GM12878 (cell line): ENCODE results near the gene SLC19A1. TPM values are rescaled to one million over a fixed set of nuclear protein-coding genes. Genes with fewer than 3 reads are reported as not detected.

Source experiments
- ATAC-seq: fragments of 200-7000 bp; cut with Tn5 transposase; 3 replicates; pipeline ENCODE4 v1.9.1; 2020; ENCODE audit warnings: mild to moderate bottlenecking, moderate library complexity
- BruUV-seq: library from RNA; stranded (reverse); fragments of 400-500 nt; replicated peaks from 2 replicates; lab custom pipeline; 2021; lab: Mats Ljungman, UMichigan
- CTCF ChIA-PET: fragments of 300-600 bp; sonication (Branson Sonifier 250); formaldehyde crosslinking; extraction: SDS; loops from one replicate; lab custom pipeline; 2021; ENCODE audit warnings: inconsistent platforms; lab: Yijun Ruan, JAX
- POLR2A ChIA-PET: fragments of 350-600 bp; formaldehyde crosslinking; extraction: SDS; loops from one replicate; lab custom pipeline; 2021; ENCODE audit warnings: inconsistent platforms; lab: Charles Lee
- RAD21 ChIA-PET: fragments of 300-600 bp; sonication (Branson Sonifier 250); formaldehyde crosslinking; loops from one replicate; lab custom pipeline; 2023; ENCODE audit warnings: antibody characterized with exemption; ENCODE audit not compliant: unreplicated experiment; lab: Charles Lee
- SMC1A ChIA-PET: fragments of 300-600 bp; sonication (Branson Sonifier 250); formaldehyde crosslinking; loops from one replicate; lab custom pipeline; 2023; ENCODE audit not compliant: unreplicated experiment, uncharacterized antibody; lab: Charles Lee
- DNase-seq: peaks from one replicate; pipeline ENCODE4 v3.0.0-alpha.2; 2011; ENCODE audit warnings: low read depth, low spot score
- FAIRE-seq: peaks from 3 replicates; lab custom pipeline; 2011; peaks lifted over from hg19 to GRCh38; lab: Jason Lieb, UNC
- H2AFZ ChIP-seq: 2 replicates; pipeline ENCODE4 v1.6.0; 2011; ENCODE audit warnings: low read depth, low read length, control low read depth; ENCODE audit not compliant: control insufficient read depth
- H3K27ac ChIP-seq: 2 replicates; pipeline ENCODE4 v1.5.1; 2011; ENCODE audit warnings: control low read depth; ENCODE audit not compliant: control insufficient read depth, insufficient read depth
- H3K27me3 ChIP-seq, 2 experiments: replicated peaks in 1 of 2; 2 replicates each; pipeline versions ENCODE4 v1.6.0 to v1.6.1; 2011; ENCODE audit warnings: low read length in 1 of 2; ENCODE audit not compliant: control insufficient read depth in 2 of 2, insufficient read depth in 2 of 2
- H3K36me3 ChIP-seq, 2 experiments: 2 replicates each; pipeline ENCODE4 v1.5.1; 2011; ENCODE audit warnings: low read length in 1 of 2; ENCODE audit not compliant: control insufficient read depth in 2 of 2, insufficient read depth in 2 of 2
- H3K4me1 ChIP-seq: 2 replicates; pipeline ENCODE4 v1.6.1; 2011; ENCODE audit warnings: mild to moderate bottlenecking, low read length, moderate library complexity, mixed read lengths; ENCODE audit not compliant: control insufficient read depth, insufficient read depth
- H3K4me2 ChIP-seq: 2 replicates; pipeline ENCODE4 v1.6.0; 2011; ENCODE audit warnings: control low read depth; ENCODE audit not compliant: control insufficient read depth, insufficient read depth
- H3K4me3 ChIP-seq: fragments of 200-600 bp; sonication (generic); 2 replicates; pipeline ENCODE4 v1.5.1; 2016
- H3K79me2 ChIP-seq: 2 replicates; pipeline ENCODE4 v1.6.0; 2011; ENCODE audit warnings: low read length; ENCODE audit not compliant: control insufficient read depth, insufficient read depth
- H3K9ac ChIP-seq: 2 replicates; pipeline ENCODE4 v1.8.0; 2011; ENCODE audit warnings: low read length, control low read depth, mixed read lengths; ENCODE audit not compliant: control insufficient read depth, insufficient read depth
- H3K9me3 ChIP-seq: replicated peaks from 3 replicates; pipeline ENCODE4 v1.5.1; 2011; ENCODE audit warnings: mild to moderate bottlenecking, low read length; ENCODE audit not compliant: control insufficient read depth, insufficient read depth
- H4K20me1 ChIP-seq: 2 replicates; pipeline ENCODE4 v1.6.0; 2011; ENCODE audit not compliant: control insufficient read depth, insufficient read depth
- ATF2 ChIP-seq: IDR thresholded peaks from 2 replicates; pipeline ENCODE4 v1.6.1; 2012; ENCODE audit warnings: low read length, inconsistent platforms
- CBX3 ChIP-seq: fragments of 200-600 bp; sonication (generic); IDR thresholded peaks from 2 replicates; pipeline ENCODE4 v1.6.1; 2016; ENCODE audit warnings: low read depth, borderline replicate concordance
- CEBPZ ChIP-seq: fragments of 150-350 bp; IDR thresholded peaks from 2 replicates; pipeline ENCODE4 v1.6.1; 2016; ENCODE audit warnings: low read depth, low read length
- CHD1 ChIP-seq: IDR thresholded peaks from 2 replicates; pipeline ENCODE4 v1.6.1; 2012; ENCODE audit warnings: low read depth, low read length, improper control_type of control experiment
- CHD2 ChIP-seq: IDR thresholded peaks from 2 replicates; pipeline ENCODE4 v1.6.1; 2011; ENCODE audit warnings: low read depth, low read length, improper control_type of control experiment, borderline replicate concordance
- HSF1 ChIP-seq: fragments of 150-350 bp; IDR thresholded peaks from 2 replicates; pipeline ENCODE4 v1.6.1; 2014; ENCODE audit warnings: mild to moderate bottlenecking, low read depth, low read length
- JUND ChIP-seq: IDR thresholded peaks from 2 replicates; pipeline ENCODE4 v1.6.1; 2012; ENCODE audit warnings: low read depth, mild to moderate bottlenecking, low read length, improper control_type of control experiment, moderate library complexity
- KLF5 ChIP-seq: fragments of 450-650 bp; IDR thresholded peaks from 2 replicates; pipeline ENCODE4 v1.6.1; 2014; ENCODE audit warnings: mild to moderate bottlenecking; ENCODE audit not compliant: partially characterized antibody
- NBN ChIP-seq: fragments of 450-650 bp; IDR thresholded peaks from 2 replicates; pipeline ENCODE4 v1.6.1; 2016
- PAX8 ChIP-seq: fragments of 450-650 bp; IDR thresholded peaks from 2 replicates; pipeline ENCODE4 v1.6.1; 2017; ENCODE audit warnings: mild to moderate bottlenecking, moderate library complexity
- POU2F2 ChIP-seq: IDR thresholded peaks from 3 replicates; pipeline ENCODE4 v1.6.1; 2011; ENCODE audit warnings: low read depth, mild to moderate bottlenecking, low read length, borderline replicate concordance
- TARDBP ChIP-seq: IDR thresholded peaks from 2 replicates; pipeline ENCODE4 v1.6.1; 2016; ENCODE audit warnings: borderline replicate concordance
- WRNIP1 ChIP-seq: IDR thresholded peaks from 2 replicates; pipeline ENCODE4 v1.6.1; 2011; ENCODE audit warnings: low read depth, low read length, improper control_type of control experiment, borderline replicate concordance
- ZNF384 ChIP-seq: IDR thresholded peaks from 2 replicates; pipeline ENCODE4 v1.6.1; 2012; ENCODE audit warnings: low read depth, mild to moderate bottlenecking, low read length, improper control_type of control experiment, borderline replicate concordance
- WGBS: methylation state at CpG from one replicate; pipeline ENCODE4 v1.1.6; 2016; ENCODE audit warnings: low lambda C conversion rate; ENCODE audit not compliant: insufficient replicate concordance, insufficient coverage; ENCODE audit errors: missing lambda C conversion rate; 5-methylcytosine and 5-hydroxymethylcytosine counted together
- in situ Hi-C: fragments of 300-500 bp; cut with MboI; formaldehyde crosslinking; loops from 9 replicates; pipeline ENCODE4 v1.14.3; 2018; ENCODE audit warnings: mixed read lengths
- intact Hi-C: fragments of 100-400 bp; cut with micrococcal nuclease; formaldehyde crosslinking; loops from one replicate; pipeline ENCODE4 v1.14.2; 2022; ENCODE audit not compliant: unreplicated experiment
- polyA plus RNA-seq, 11 experiments: library from polyadenylated mRNA; depleted of rRNA in 4 of 11; unstranded in 6 of 11; stranded (reverse) in 5 of 11; fragments of >200 nt; fragmentation: Nextera tagmentation in 4 of 11; fragmentation: Illumina TruSeq in 1 of 11; extraction: Ambion mirVana in 4 of 11; extraction: Trizol in 1 of 11; gene quantifications; 1 replicate in 1 of 11; 2 replicates in 10 of 11; pipeline versions ENCODE4 v1.2.1 to v1.2.3, GENCODE V29; 2011 to 2016; ENCODE audit warnings: inconsistent platforms in 2 of 11, missing spikeins in 2 of 11, low read depth in 1 of 11
- total RNA-seq, 4 experiments: library from RNA; depleted of rRNA in 3 of 4; stranded (reverse); fragments of >200 nt in 3 of 4; fragmentation: Illumina TruSeq in 1 of 4; extraction: Trizol in 1 of 4; gene quantifications; 2 replicates each; pipeline versions ENCODE4 v1.2.1 to v1.2.3, GENCODE V29; 2013 to 2021

SLC19A1 gene
- total and polyA plus RNA-seq, 10 of the 15 experiments (the other 5 are each of a cell fraction or from before 2014, with no cell fraction given), result 0.42 to 49.7 (median 12.2) TPM

- H3K79me2 ChIP-seq, result no peaks in the 10 kb centered on the region
- H3K9ac ChIP-seq, result no peak overlapping the region
- no peaks in the 10 kb centered on the region for H3K4me1 ChIP-seq
- intact Hi-C loops, result loop anchor here (10.0 kb wide), 2 partner anchors 73 to 353 kb away; partner anchors contain the start of gene SLC19A1
- no peak overlapping the region for H3K27ac ChIP-seq
- no peak overlapping the region for H3K4me2 ChIP-seq
- no peak overlapping the region for H2AFZ ChIP-seq
- no peaks in the 10 kb centered on the region for H3K36me3 ChIP-seq
- RAD21 ChIA-PET, result interaction anchor here (1.5 kb wide), 1 partner anchor 179 kb away, joined by 4 read pairs; no protein-coding TSS in a partner anchor
- no TSS peak for BruUV-seq
- in situ Hi-C loops, result loop anchor here (25.0 kb wide), 1 partner anchor 341 kb away; no protein-coding TSS in a partner anchor
- no peak for DNase-seq
- H3K9me3 ChIP-seq, result no peaks in the 10 kb centered on the region; the same call in 2 of the 3 replicates
- SMC1A ChIA-PET, result no interaction called here
- no peak for FAIRE-seq
- no peaks in the 10 kb centered on the region for H4K20me1 ChIP-seq
- 76% methylated on average over 29 of the region's 30 CpGs for WGBS
- TF ChIP-seq NBN (no peak), CBX3 (no peak), CHD1 (no peak), CEBPZ (no peak), JUND (no peak), ATF2 (no peak), CHD2 (no peak), ZNF384 (no peak), TARDBP (no peak), PAX8 (no peak), WRNIP1 (no peak), KLF5 (no peak), POU2F2 (no peak), HSF1 (no peak)
- CTCF ChIA-PET, result interaction anchor here (0.6 to 1.1 kb wide), 2 partner anchors 9 to 180 kb away, joined by 3 to 5 read pairs; no protein-coding TSS in a partner anchor
- no peak overlapping the region for H3K4me3 ChIP-seq
- no peaks in the 10 kb centered on the region for H3K27me3 ChIP-seq
- ATAC-seq, result no peak
- POLR2A ChIA-PET, result no interaction called here
These were observed 70.6 kb downstream of the SLC19A1 start for GRCh38 chr21:45471525-45472221.
